ENCODE results near the gene SERTAD1. TPM values are rescaled to one million over a fixed set of nuclear protein-coding genes. Genes with fewer than 3 reads are reported as not detected.

The SERTAD1 gene
- total and polyA plus RNA-seq, 2 of the 4 experiments (the other 2 are of a cell fraction), result 21.1 to 27.4 TPM

- no peak overlapping the region for H2BK5ac ChIP-seq (ENCODE audit: low read depth, low read length, poor library complexity, severe bottlenecking)
- intact Hi-C loops (cut with micrococcal nuclease) (no loop called here), in situ Hi-C loops (cut with MboI; ENCODE audit: low sequenced_read_pairs) (no loop called here), dilution Hi-C loops (cut with HindIII; ENCODE audit: low sequenced_read_pairs, unreplicated experiment) (no loop called here)
- no peak overlapping the region for H2BK15ac ChIP-seq (ENCODE audit: low read depth, low read length)
- H3K4me2 ChIP-seq (ENCODE audit: low read depth, low read length), result no peak overlapping the region
- no peak overlapping the region for H2AK5ac ChIP-seq (ENCODE audit: low read depth, low read length)
- H3K14ac ChIP-seq (replicated peaks; ENCODE audit: low read depth, low read length), result no peak overlapping the region
- H4K5ac ChIP-seq (ENCODE audit: low read depth, low read length), result no peak overlapping the region
- ChIA-PET CTCF (no interaction called here), POLR2A (ENCODE audit: unreplicated experiment) (no interaction called here)
- H2BK20ac ChIP-seq (ENCODE audit: low read depth, low read length), result no peak overlapping the region
- H4K8ac ChIP-seq (ENCODE audit: low read depth in 2 of 2, low read length in 2 of 2), result no peak overlapping the region
- no peak overlapping the region for H2BK120ac ChIP-seq (ENCODE audit: low read depth, low read length)
- WGBS, 2 experiments (ENCODE audit: extremely low coverage in 2 of 2, insufficient read length in 1 of 2), result 78% methylated on average over 13 of the region's 41 CpGs; no CpG with 5 or more reads in 1 of the 2 experiments
- H3K27me3 ChIP-seq (ENCODE audit: control insufficient read depth, insufficient read depth, low read length), result no peaks in the 10 kb centered on the region
- BruUV-seq (replicated peaks), result no TSS peak
- H3K56ac ChIP-seq (ENCODE audit: extremely low read depth, insufficient read depth, low read length), result no peak overlapping the region
- ATAC-seq (ENCODE audit: low read depth) (no peak), DNase-seq (no peak)
- no peaks in the 10 kb centered on the region for H4K20me1 ChIP-seq (ENCODE audit: insufficient read depth, low read length)
- no peaks in the 10 kb centered on the region for H3K4me1 ChIP-seq (ENCODE audit: control insufficient read depth, insufficient read depth, low read length)
- H3K9ac ChIP-seq (ENCODE audit: low read depth, low read length), result no peak overlapping the region
- H3K9me1 ChIP-seq (ENCODE audit: insufficient read depth, low read length), result no peaks in the 10 kb centered on the region
- H2AK9ac ChIP-seq (replicated peaks; ENCODE audit: low read depth, low read length, poor library complexity), result peak overlapping the region; percentile 55
- H2AFZ ChIP-seq (replicated peaks; ENCODE audit: low read length, poor library complexity), result no peak overlapping the region
- no peaks in the 10 kb centered on the region for H3K9me3 ChIP-seq (ENCODE audit: control insufficient read depth, insufficient read depth, low read length)
- no peak overlapping the region for H3K27ac ChIP-seq (ENCODE audit: insufficient read depth, low read length)
- H3K18ac ChIP-seq (ENCODE audit: low read depth, low read length), result no peak overlapping the region
- 0 out of 4 replicates have a peak, but pooled peaks cover 0 to 2% of the 10 kb centered on the region in 2 experiments for H3K79me1 ChIP-seq (ENCODE audit: low read depth in 1 of 2, low read length in 2 of 2)
- H3K4me3 ChIP-seq (ENCODE audit: insufficient read depth, low read depth, low read length), result no peak overlapping the region
- H4K91ac ChIP-seq (ENCODE audit: insufficient read depth, low read depth, low read length), result no peak overlapping the region
- no peaks in the 10 kb centered on the region for H3K36me3 ChIP-seq (ENCODE audit: control insufficient read depth, insufficient read depth, low read length)
- H3K23ac ChIP-seq (ENCODE audit: low read depth, low read length), result no peak overlapping the region
- no peak overlapping the region for H3K4ac ChIP-seq (ENCODE audit: low read depth, low read length)
- TF ChIP-seq RFX5 (IDR thresholded peaks at IDR 0.05; ENCODE audit: low read depth, low read length), result no peak
- no peak for TF ChIP-seq MAZ (IDR thresholded peaks at IDR 0.05; ENCODE audit: borderline replicate concordance, low read depth, low read length)
- TF ChIP-seq RCOR1 (IDR thresholded peaks at IDR 0.05; ENCODE audit: insufficient replicate concordance, low read length), result no peak
- TF ChIP-seq MXI1 (IDR thresholded peaks at IDR 0.05; ENCODE audit: borderline replicate concordance, low read depth, low read length), result no peak
- TF ChIP-seq POLR2A (IDR thresholded peaks at IDR 0.05; ENCODE audit: low read depth, low read length), result no peak
- TF ChIP-seq RAD21 (IDR thresholded peaks at IDR 0.05; ENCODE audit: low read length), result no peak
- no peak for TF ChIP-seq CEBPB (IDR thresholded peaks at IDR 0.05; ENCODE audit: low read depth, low read length)
- no peak for TF ChIP-seq USF2 (IDR thresholded peaks at IDR 0.05; ENCODE audit: low read depth, low read length)
- no peak for TF ChIP-seq BHLHE40 (IDR thresholded peaks at IDR 0.05; ENCODE audit: low read depth, low read length)
- TF ChIP-seq ELK1 (IDR thresholded peaks at IDR 0.05; ENCODE audit: borderline replicate concordance, low read depth, low read length), result no peak
- no peak for TF ChIP-seq MAFK (IDR thresholded peaks at IDR 0.05; ENCODE audit: low read depth, low read length)
- no peak for TF ChIP-seq NFE2L2 (IDR thresholded peaks at IDR 0.05; ENCODE audit: low read depth, low read length)
- TF ChIP-seq CTCF (conservative IDR thresholded peaks at IDR 0.05; ENCODE audit: low read depth, low read length), result no peak
- TF ChIP-seq FOS (IDR thresholded peaks at IDR 0.05; ENCODE audit: low read depth, low read length), result no peak
- TF ChIP-seq CHD1 (IDR thresholded peaks at IDR 0.05; ENCODE audit: low read depth, low read length), result no peak
Observed at GRCh38 chr19:40393894-40394815, 31.6 kb downstream of the SERTAD1 start.

Measured in IMR-90 (cell line).